H1 (cell line): Measurements from ENCODE around the gene NOL3. TPM values are rescaled to one million over a fixed set of nuclear protein-coding genes. Genes with fewer than 3 reads are reported as not detected.

Experiments used
- EGR1 ChIP-seq: IDR thresholded peaks from 2 replicates; pipeline ENCODE4 v1.6.1; 2011; ENCODE audit warnings: low read depth, low read length, borderline replicate concordance
- EP300 ChIP-seq, 2 experiments: IDR thresholded peaks; 1 replicate in 1 of 2; 2 replicates in 1 of 2; pipeline ENCODE4 v1.6.1; 2011 to 2012; ENCODE audit warnings: low read depth in 2 of 2, low read length in 2 of 2, mild to moderate bottlenecking in 2 of 2, borderline replicate concordance in 1 of 2, inconsistent platforms in 1 of 2, moderate library complexity in 1 of 2
- FOSL1 ChIP-seq: IDR thresholded peaks from 2 replicates; pipeline ENCODE4 v1.6.1; 2011; ENCODE audit warnings: mild to moderate bottlenecking, low read depth, low read length, moderate library complexity; ENCODE audit not compliant: insufficient read depth
- HDAC6 ChIP-seq: IDR thresholded peaks from one replicate; pipeline ENCODE4 v1.7.1; 2012; ENCODE audit warnings: low read depth, mild to moderate bottlenecking, inconsistent platforms, low read length, moderate library complexity
- MAX ChIP-seq: IDR thresholded peaks from 2 replicates; pipeline ENCODE4 v1.6.1; 2012; ENCODE audit warnings: inconsistent platforms
- PHF8 ChIP-seq: fragments of 200-600 bp; sonication (generic); conservative IDR thresholded peaks from 2 replicates; pipeline ENCODE4 v1.7.1; 2012; ENCODE audit warnings: low read depth, mild to moderate bottlenecking, inconsistent platforms, low read length, moderate library complexity
- SRF ChIP-seq: IDR thresholded peaks from 2 replicates; pipeline ENCODE4 v1.6.1; 2011; ENCODE audit warnings: mild to moderate bottlenecking, low read depth, low read length, moderate library complexity
- SUZ12 ChIP-seq: fragments of 200-600 bp; sonication (generic); IDR thresholded peaks from 2 replicates; pipeline ENCODE4 v1.6.1; 2012; ENCODE audit warnings: mild to moderate bottlenecking, inconsistent platforms, low read length, moderate library complexity, mixed read lengths
- TBP ChIP-seq: IDR thresholded peaks from 2 replicates; pipeline ENCODE4 v1.6.1; 2011; ENCODE audit warnings: low read depth, low read length, improper control_type of control experiment
- TEAD4 ChIP-seq: IDR thresholded peaks from 2 replicates; pipeline ENCODE4 v1.6.1; 2012; ENCODE audit warnings: low read depth, low read length, inconsistent platforms, mixed read lengths
- ZNF274 ChIP-seq: IDR thresholded peaks from 2 replicates; pipeline ENCODE4 v1.7.0; 2012; ENCODE audit warnings: low read length, borderline replicate concordance; ENCODE audit errors: extremely low read depth
- polyA plus RNA-seq, 7 experiments: library from polyadenylated mRNA; depleted of rRNA in 3 of 7; stranded (reverse) in 5 of 7; unstranded in 2 of 7; fragments of >200 nt in 5 of 7; fragments of 200-250 nt in 2 of 7; gene quantifications; 1 replicate in 5 of 7; 2 replicates in 1 of 7; 4 replicates in 1 of 7; pipeline versions ENCODE4 v1.2.1 to v1.2.3, GENCODE V29; 2011 to 2013; ENCODE audit warnings: missing spikeins in 2 of 7, mixed read lengths in 2 of 7
- total RNA-seq: library from RNA; stranded (reverse); fragmentation: NEBNext Ultra II Directional; extraction: Animal tissue kit (Norgen Biotek cat#: 25700); gene quantifications from 2 replicates; pipeline ENCODE4 v1.2.1, GENCODE V29; 2021

The NOL3 gene
- total and polyA plus RNA-seq, 2 of the 8 experiments (the other 6 are each of a cell fraction or from before 2014, with no cell fraction given) = 2.2 to 4.6 TPM

DNA sequence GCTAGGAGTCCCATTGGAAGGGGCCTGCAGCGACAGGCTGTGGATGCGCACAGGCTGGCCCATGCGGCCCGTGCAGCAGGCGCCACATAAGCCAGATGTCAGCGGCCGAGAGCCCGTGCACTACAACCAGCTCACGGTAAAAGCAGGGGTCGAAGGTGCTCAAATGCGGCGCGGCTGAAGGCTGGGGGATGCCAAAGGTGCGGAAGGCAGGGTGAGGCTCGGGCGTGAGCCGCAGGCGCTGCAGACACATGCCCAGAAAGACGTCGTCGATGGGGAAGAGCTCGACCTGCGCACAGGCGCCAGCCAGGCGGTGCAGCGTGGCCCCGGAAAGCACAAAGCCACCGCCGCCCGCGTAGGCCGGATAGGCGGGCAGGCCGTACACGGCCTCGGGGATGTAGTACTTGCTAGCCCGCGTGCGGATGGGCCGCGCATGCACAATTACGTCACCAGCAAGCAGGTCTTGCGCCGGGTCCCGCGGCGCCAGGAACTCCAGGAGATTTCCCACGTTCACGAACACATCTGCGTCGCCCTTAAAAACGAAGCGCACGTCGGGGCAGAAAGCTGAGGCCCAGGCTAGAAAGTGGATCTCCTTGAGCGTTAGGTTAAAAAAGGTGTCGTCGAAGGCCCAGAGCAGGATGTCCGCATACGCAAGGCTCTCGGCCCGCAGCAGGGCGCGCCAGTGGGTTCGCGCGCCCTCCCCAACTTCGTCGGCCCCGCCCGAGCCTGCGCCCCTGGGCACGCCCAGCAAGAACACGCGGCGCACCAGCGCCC is 20.9 kb upstream of the NOL3 start (continued):
- TF ChIP-seq SUZ12 = peak; percentile 13; the same call in 1 of the 2 replicates
- TF ChIP-seq SRF = no peak
- TF ChIP-seq EP300 (IDR thresholded peaks at IDR 0.05; ENCODE audit: borderline replicate concordance in 1 of 2, low read depth in 2 of 2, low read length in 2 of 2) = no peak
- TF ChIP-seq TEAD4 = no peak
- TF ChIP-seq MAX = peak; percentile 93; the same call in 1 of the 2 replicates
- no peak for TF ChIP-seq TBP
- no peak for TF ChIP-seq ZNF274
- no peak for TF ChIP-seq FOSL1
- TF ChIP-seq PHF8 = 0 out of 2 replicates have a peak, but pooled peaks have one; percentile 13
- no peak for TF ChIP-seq HDAC6
- no peak for TF ChIP-seq EGR1
- TF ChIP-seq, all 59 proteins: peak for 5
